Psoas muscle (tissue), 8 donors: Measurements from ENCODE around the gene XAF1. TPM values are rescaled to one million over a fixed set of nuclear protein-coding genes. Genes with fewer than 3 reads are reported as not detected.
"Not testable (repeated sequence)": the region's sequence is repeated elsewhere in the genome, so short reads cannot be mapped to it uniquely, and the experiment has no call there.

ENCODE experiments used
- ATAC-seq, 4 donors: fragments of 200-7000 bp; cut with Tn5 transposase; one replicate each; pipeline ENCODE4 v1.9.1; 2020; ENCODE audit warnings: moderate library complexity in 3 of 4, mild to moderate bottlenecking in 2 of 4
- DNase-seq, 2 donors: peaks; one replicate each; pipeline ENCODE4 v3.0.0-alpha.2; 2020
- H3K27ac ChIP-seq: fragments of 200-600 bp; one replicate; pipeline ENCODE4 v1.8.0; 2022
- H3K27me3 ChIP-seq, 3 donors: fragments of 200-600 bp in 1 of 3; one replicate each; pipeline versions ENCODE4 v1.6.1 to v1.8.0; 2013 to 2022; ENCODE audit warnings: low read length in 2 of 3, mild to moderate bottlenecking in 2 of 3, moderate library complexity in 1 of 3; ENCODE audit not compliant: insufficient read depth in 3 of 3
- H3K36me3 ChIP-seq, 2 donors: fragments of 200-600 bp in 1 of 2; one replicate each; pipeline versions ENCODE4 v1.6.1 to v1.8.0; 2013 to 2022; ENCODE audit warnings: low read depth in 1 of 2, mild to moderate bottlenecking in 1 of 2, moderate library complexity in 1 of 2; ENCODE audit not compliant: insufficient read depth in 1 of 2
- H3K4me1 ChIP-seq: fragments of 200-600 bp; one replicate; pipeline ENCODE4 v1.8.0; 2022
- H3K4me3 ChIP-seq: fragments of 200-600 bp; one replicate; pipeline ENCODE4 v1.8.0; 2022; ENCODE audit warnings: mild to moderate bottlenecking
- H3K9me3 ChIP-seq: fragments of 200-600 bp; one replicate; pipeline ENCODE4 v1.8.0; 2022
- CTCF ChIP-seq: fragments of 200-600 bp; IDR thresholded peaks from one replicate; pipeline ENCODE4 v1.8.0; 2022; ENCODE audit warnings: antibody characterized with exemption
- WGBS, 3 donors: extraction: QIAGEN DNeasy Blood & Tissue Kit; methylation state at CpG; one replicate each; pipeline versions ENCODE4 v1.1.6 to v1.1.7; 2013; 5-methylcytosine and 5-hydroxymethylcytosine counted together
- intact Hi-C, 2 donors: fragments of 100-400 bp; cut with DNase I; formaldehyde crosslinking; loops; one replicate each; pipeline versions ENCODE4 v1.11.0 to v1.14.2; 2022
- polyA plus RNA-seq, 3 donors: library from polyadenylated mRNA; stranded (reverse); fragments of 200-250 nt; gene quantifications; one replicate each; pipeline ENCODE4 v1.2.3, GENCODE V29; 2013
- total RNA-seq, 4 donors: library from RNA; stranded (reverse); fragmentation: NEBNext Ultra II Directional in 2 of 4; extraction: Animal tissue kit (Norgen Biotek cat#: 25700) in 2 of 4; gene quantifications; one replicate each; pipeline versions ENCODE4 v1.2.1 to v1.2.4, GENCODE V29; 2021 to 2023
- donor health status: healthy with polysubstance abuse.
- donor health status: DM: no; HTN: no; CAD: no; lungs with moderate emphysema.
- donor health status: Bipolar disorder and iron deficiency.
- donor health status: healthy.
- donor health status: DM: yes; HTN: yes; CAD: no.
- donor health status: DM: no; HTN: no; CAD: no.
- donor health status: DM: no; HTN: no; CAD: no.
- donor health status: DM: yes; HTN: yes; CAD: no.

Gene XAF1
- total and polyA plus RNA-seq, 7 donors, result 3.7 to 14.0 (median 7.4) TPM

- Histone ChIP-seq H3K4me3 (no peak overlapping the region), H3K36me3 (no peaks in the 10 kb centered on the region), H3K4me1 (no peaks in the 10 kb centered on the region), H3K9me3 (no peaks in the 10 kb centered on the region), H3K27me3 (peaks cover 0 to 17% (median 2%) of the 10 kb centered on the region in 3 donors), H3K27ac (no peak overlapping the region)
- WGBS, 3 donors, result 51 to 59% (median 53%) methylated on average over 9 of the region's 9 CpGs
- intact Hi-C loops, result no loop called here
- ATAC-seq (no peak), DNase-seq (no peak)
- TF ChIP-seq CTCF, result no peak
Measured at GRCh38 chr17:6812295-6812694, 56.4 kb downstream of the XAF1 start.

- H3K4me3 ChIP-seq, result no peak overlapping the region
- intact Hi-C loops, result no loop called here
- no peaks in the 10 kb centered on the region for H3K4me1 ChIP-seq
- H3K27me3 ChIP-seq, result peaks cover 0 to 7% (median 2%) of the 10 kb centered on the region in 3 donors
- 77 to 81% (median 80%) methylated on average over 10 of the region's 10 CpGs for WGBS, 3 donors
- no peak for ATAC-seq
- DNase-seq, result peak in 1 of 2 donors; percentile 14
- TF ChIP-seq CTCF, result no peak
- no peaks in the 10 kb centered on the region for H3K9me3 ChIP-seq
- no peak overlapping the region for H3K27ac ChIP-seq
- no peaks in the 10 kb centered on the region for H3K36me3 ChIP-seq
Measured at GRCh38 chr17:6815775-6816174, 59.9 kb downstream of the XAF1 start.

- H3K36me3 ChIP-seq, H3K27me3 ChIP-seq, ATAC-seq, intact Hi-C loops, H3K9me3 ChIP-seq, H3K4me1 ChIP-seq, H3K4me3 ChIP-seq, H3K27ac ChIP-seq, DNase-seq: not testable (repeated sequence)
- WGBS, 3 donors, result 79 to 86% (median 82%) methylated on average over 3 of the region's 3 CpGs
Measured at GRCh38 chr17:6816368-6816767, 60.5 kb downstream of the XAF1 start.

GRCh38 chr17:6818938-6819337 is 63.1 kb downstream of the XAF1 start:
- ATAC-seq, result no peak
- Histone ChIP-seq H3K4me1 (no peaks in the 10 kb centered on the region), H3K36me3 (no peaks in the 10 kb centered on the region), H3K4me3 (no peak overlapping the region), H3K27ac (no peak overlapping the region), H3K27me3 (peaks cover 0 to 6% (median 2%) of the 10 kb centered on the region in 3 donors), H3K9me3 (no peaks in the 10 kb centered on the region)
- no peak for TF ChIP-seq CTCF
- WGBS, 3 donors, result 83 to 94% (median 88%) methylated on average over 3 of the region's 3 CpGs
- intact Hi-C loops, result no loop called here
- no peak for DNase-seq

GRCh38 chr17:6823011-6823442 is 67.2 kb downstream of the XAF1 start:
- H3K4me1 ChIP-seq, result no peaks in the 10 kb centered on the region
- DNase-seq (no peak), ATAC-seq (no peak)
- no peak overlapping the region for H3K4me3 ChIP-seq
- no peak for TF ChIP-seq CTCF
- peaks cover 0 to 18% (median 0%) of the 10 kb centered on the region in 3 donors for H3K27me3 ChIP-seq
- no peaks in the 10 kb centered on the region for H3K9me3 ChIP-seq
- no peaks in the 10 kb centered on the region for H3K36me3 ChIP-seq
- H3K27ac ChIP-seq, result no peak overlapping the region
- intact Hi-C loops, result loop anchor here in 1 of 2 donors (10.0 kb wide), 1 partner anchor 62 kb away; no protein-coding TSS in a partner anchor

Other genes with a start within 250 kb of the XAF1 start
- gene PITPNM3, start 199.5 kb upstream of the XAF1 start, total RNA-seq, result under 1 TPM; 0.32 to 0.65 (median 0.53) TPM
- gene PITPNM3, start 199.5 kb upstream of the XAF1 start, polyA plus RNA-seq, result under 1 TPM; 0.08 to 0.31 (median 0.27) TPM
- 1 to 10 TPM; 2.7 to 4.3 (median 3.0) TPM for gene KIAA0753, start 115.3 kb upstream of the XAF1 start, total RNA-seq
- gene KIAA0753, start 115.3 kb upstream of the XAF1 start, polyA plus RNA-seq, result 1 to 10 TPM; 2.4 to 4.7 (median 3.5) TPM
- gene TXNDC17, start 115.0 kb upstream of the XAF1 start, total RNA-seq, result 10 to 100 TPM; 27.5 to 41.1 (median 30.9) TPM
- gene TXNDC17, start 115.0 kb upstream of the XAF1 start, polyA plus RNA-seq, result 100 to 1,000 TPM in 2 of 3 donors, 10 to 100 TPM in 1; 81.1 to 159 (median 100) TPM
- 10 to 100 TPM; 12.2 to 12.8 (median 12.7) TPM for gene MED31, start 104.4 kb upstream of the XAF1 start, total RNA-seq
- gene MED31, start 104.4 kb upstream of the XAF1 start, polyA plus RNA-seq, result 10 to 100 TPM; 12.7 to 55.2 (median 22.0) TPM
- gene C17orf100, start 104.3 kb upstream of the XAF1 start, total RNA-seq, result under 1 TPM; 0.34 to 0.77 (median 0.65) TPM
- 1 to 10 TPM in 2 of 3 donors, under 1 TPM in 1; 0.61 to 1.4 (median 1.3) TPM for gene C17orf100, start 104.3 kb upstream of the XAF1 start, polyA plus RNA-seq
- gene SLC13A5, start 42.7 kb upstream of the XAF1 start, total RNA-seq, result under 1 TPM in 1 of 4 donors, not detected in 3; 0.17 TPM
- under 1 TPM in 2 of 3 donors, not detected in 1; 0.01 to 0.03 TPM for gene SLC13A5, start 42.7 kb upstream of the XAF1 start, polyA plus RNA-seq
- gene FBXO39, start 20.2 kb downstream of the XAF1 start, total RNA-seq, result under 1 TPM in 2 of 4 donors, not detected in 2; 0.30 to 0.34 TPM
- gene FBXO39, start 20.2 kb downstream of the XAF1 start, polyA plus RNA-seq, result under 1 TPM in 2 of 3 donors, not detected in 1; 0.01 to 0.18 TPM
- not detected for gene TEKT1, start 75.7 kb downstream of the XAF1 start, total RNA-seq
- gene TEKT1, start 75.7 kb downstream of the XAF1 start, polyA plus RNA-seq, result not detected
- gene ALOX12, start 240.0 kb downstream of the XAF1 start, total RNA-seq, result not detected
- gene ALOX12, start 240.0 kb downstream of the XAF1 start, polyA plus RNA-seq, result under 1 TPM in 1 of 3 donors, not detected in 2; 0.03 TPM